Effector CD4-positive, alpha-beta T cell (primary cell): Measurements from ENCODE around the gene RAB18.
"Not testable (repeated sequence)": the region's sequence is repeated elsewhere in the genome, so short reads cannot be mapped to it uniquely, and the experiment has no call there.

Source experiments
- DNase-seq: peaks from one replicate; pipeline ENCODE4 v3.0.0-alpha.2; 2020

Gene RAB18

GRCh38 chr10:27558612-27559020 is 54.5 kb downstream of the RAB18 start:
- DNase-seq: no peak

- DNase-seq: no peak
These were observed 57.2 kb downstream of the RAB18 start for GRCh38 chr10:27561334-27561733.

- DNase-seq: no peak
These were observed 60.3 kb downstream of the RAB18 start for GRCh38 chr10:27564398-27564797.

- no peak for DNase-seq
These were observed 60.8 kb downstream of the RAB18 start for GRCh38 chr10:27564880-27565279.

- no peak for DNase-seq
These were observed 64.4 kb downstream of the RAB18 start for GRCh38 chr10:27568196-27569175.

GRCh38 chr10:27569946-27570345 is 65.8 kb downstream of the RAB18 start:
- no peak for DNase-seq

- DNase-seq: not testable (repeated sequence)
These were observed 72.9 kb downstream of the RAB18 start for GRCh38 chr10:27577038-27577437.

- DNase-seq: no peak
These were observed 74.2 kb downstream of the RAB18 start for GRCh38 chr10:27578316-27578715.

- DNase-seq: no peak
These were observed 77.1 kb downstream of the RAB18 start for GRCh38 chr10:27581225-27581624.

GRCh38 chr10:27584302-27584701 is 80.2 kb downstream of the RAB18 start:
- no peak for DNase-seq
